Measurements from ENCODE around the gene MRPL51. TPM values are rescaled to one million over a fixed set of nuclear protein-coding genes. Genes with fewer than 3 reads are reported as not detected.
A peak's percentile ranks its signal among the peaks of the same experiment; 100 is the strongest.

Gene MRPL51
- total RNA-seq, 1 experiment from 2014 or later = 265 TPM

- no peak for TF ChIP-seq ELF1 (IDR thresholded peaks at IDR 0.05; ENCODE audit: borderline replicate concordance, low read depth)
- no peak for TF ChIP-seq FOSL1 (IDR thresholded peaks at IDR 0.05; ENCODE audit: low read depth)
- TF ChIP-seq CEBPB (IDR thresholded peaks at IDR 0.05; ENCODE audit: low read depth) = no peak
- no peak for TF ChIP-seq POLR2AphosphoS5 (IDR thresholded peaks at IDR 0.05; ENCODE audit: low read depth, low read length)
- TF ChIP-seq MAX (IDR thresholded peaks at IDR 0.05) = no peak
- Histone ChIP-seq H3K9me3 (ENCODE audit: control insufficient read depth in 1 of 2, insufficient read depth in 1 of 2, low read depth in 1 of 2, low read length in 2 of 2) (no peaks in the 10 kb centered on the region), H3K36me3 (ENCODE audit: control insufficient read depth in 1 of 2, insufficient read depth in 2 of 2, low read length in 2 of 2) (peaks cover 14 to 31% of the 10 kb centered on the region in 2 experiments; a peak in 3 of 4 replicates), H3K4me2 (ENCODE audit: low read length) (no peak overlapping the region), H3K4me3 (replicated peaks in 1 of 2; ENCODE audit: low read depth in 1 of 2, low read length in 2 of 2) (no peak overlapping the region), H2AFZ (ENCODE audit: low read depth, low read length, poor library complexity, severe bottlenecking) (no peak overlapping the region), H3K27me3 (ENCODE audit: insufficient read depth, low read length) (no peaks in the 10 kb centered on the region), H3K79me2 (ENCODE audit: insufficient read depth, low read length) (no peaks in the 10 kb centered on the region; the same call in 1 of the 2 replicates), H3K9ac (ENCODE audit: low read length) (no peak overlapping the region), H3K27ac (ENCODE audit: low read depth, low read length) (no peak overlapping the region), H3K9me2 (ENCODE audit: insufficient read depth) (no peaks in the 10 kb centered on the region), H3K4me1 (ENCODE audit: control insufficient read depth in 1 of 2, insufficient read depth in 2 of 2, low read length in 2 of 2) (peaks cover 8 to 17% of the 10 kb centered on the region in 2 experiments), H4K20me1 (ENCODE audit: insufficient read depth) (no peaks in the 10 kb centered on the region)
- ChIA-PET CTCF (interaction anchor here (0.8 to 2.1 kb wide), 16 partner anchors 42 to 399 kb away, joined by 3 to 46 read pairs (median 5); partner anchors contain the start of gene TNFRSF1A), POLR2A (interaction anchor here (1.1 to 1.5 kb wide), 2 partner anchors 68 to 140 kb away, joined by 3 to 7 read pairs; partner anchors contain the start of gene GAPDH), RAD21 (ENCODE audit: low non-redundant PET in 1 of 2, low total read pairs in 2 of 2, uncharacterized antibody in 2 of 2, unreplicated experiment in 2 of 2) (interaction anchor here (1.1 to 1.7 kb wide), 5 partner anchors 44 to 478 kb away, joined by 3 to 5 read pairs (median 5); no protein-coding TSS in a partner anchor)
- DNase-seq (ENCODE audit: low read depth, low spot score) = no peak
- no peak for ATAC-seq
- BruUV-seq (replicated peaks) = no TSS peak
- intact Hi-C loops (cut with micrococcal nuclease) = loop anchor here (5.0 kb wide), 1 partner anchor 129 kb away; no protein-coding TSS in a partner anchor
Measured at GRCh38 chr12:6466184-6466573, 26.9 kb downstream of the MRPL51 start.

- H3K4me2 ChIP-seq (ENCODE audit: low read length) = no peak overlapping the region
- H3K27me3 ChIP-seq (ENCODE audit: insufficient read depth, low read length) = no peaks in the 10 kb centered on the region
- TF ChIP-seq CBX3 (IDR thresholded peaks at IDR 0.05; ENCODE audit: low read depth) (no peak), ATF3 (IDR thresholded peaks at IDR 0.05) (no peak), EGR1 (IDR thresholded peaks at IDR 0.05; ENCODE audit: low read depth) (no peak), RAD21 (IDR thresholded peaks at IDR 0.05; ENCODE audit: low read depth) (peak; percentile 95), EZH2 (IDR thresholded peaks at IDR 0.05) (no peak), SRF (IDR thresholded peaks at IDR 0.05; ENCODE audit: low read depth) (no peak), CTCF (IDR thresholded peaks at IDR 0.05 in 2 of 3, conservative IDR thresholded peaks at IDR 0.05 in 1 of 3; ENCODE audit: borderline replicate concordance in 1 of 3, insufficient read depth in 1 of 3, low read depth in 2 of 3, low read length in 2 of 3) (peak; percentile 84 to 85 (median 85)), ZNF274 (IDR thresholded peaks at IDR 0.05; ENCODE audit: low read depth, low read length) (no peak)
- H3K9me2 ChIP-seq (ENCODE audit: insufficient read depth) = no peaks in the 10 kb centered on the region
- no peak overlapping the region for H3K27ac ChIP-seq (ENCODE audit: low read depth, low read length)
- H3K9ac ChIP-seq (ENCODE audit: low read length) = no peak overlapping the region
- RAD21 ChIA-PET (ENCODE audit: low non-redundant PET in 1 of 2, low total read pairs in 2 of 2, uncharacterized antibody in 2 of 2, unreplicated experiment in 2 of 2) = interaction anchor here (0.7 to 1.7 kb wide), 11 partner anchors 40 to 477 kb away, joined by 3 to 9 read pairs (median 4); no protein-coding TSS in a partner anchor
- no peaks in the 10 kb centered on the region for H4K20me1 ChIP-seq (ENCODE audit: insufficient read depth)
- H3K4me3 ChIP-seq (replicated peaks in 1 of 2; ENCODE audit: low read depth in 1 of 2, low read length in 2 of 2) = no peak overlapping the region
- H3K9me3 ChIP-seq (ENCODE audit: control insufficient read depth in 1 of 2, insufficient read depth in 1 of 2, low read depth in 1 of 2, low read length in 2 of 2) = no peaks in the 10 kb centered on the region
- no peak overlapping the region for H2AFZ ChIP-seq (ENCODE audit: low read depth, low read length, poor library complexity, severe bottlenecking)
- intact Hi-C loops (cut with micrococcal nuclease) = loop anchor here (1.0 to 5.0 kb wide), 4 partner anchors 42 to 403 kb away; no protein-coding TSS in a partner anchor
- no TSS peak for BruUV-seq (replicated peaks)
- CTCF ChIA-PET = interaction anchor here (0.6 to 2.1 kb wide), 26 partner anchors 21 to 1622 kb away, joined by 3 to 46 read pairs (median 4); partner anchors contain the start of genes CD27 and TNFRSF1A
- no peaks in the 10 kb centered on the region; the same call in 1 of the 2 replicates for H3K79me2 ChIP-seq (ENCODE audit: insufficient read depth, low read length)
- ATAC-seq (peak; percentile 64), DNase-seq (ENCODE audit: low read depth, low spot score) (peak; percentile 54)
- POLR2A ChIA-PET = interaction anchor here (1.0 to 1.5 kb wide), 4 partner anchors 69 to 142 kb away, joined by 3 to 7 read pairs (median 3); partner anchors contain the start of gene GAPDH
- peaks cover 14 to 31% of the 10 kb centered on the region in 2 experiments; a peak in 3 of 4 replicates for H3K36me3 ChIP-seq (ENCODE audit: control insufficient read depth in 1 of 2, insufficient read depth in 2 of 2, low read length in 2 of 2)
- peaks cover 6 to 14% of the 10 kb centered on the region in 2 experiments for H3K4me1 ChIP-seq (ENCODE audit: control insufficient read depth in 1 of 2, insufficient read depth in 2 of 2, low read length in 2 of 2)
Measured at GRCh38 chr12:6465467-6466183, 27.4 kb downstream of the MRPL51 start.

Data from HCT116 (cell line).